GM19324 (cell line): ENCODE measurements around the gene SHF.
A peak's percentile ranks its signal among the peaks of the same experiment; 100 is the strongest.

Experiments
- ATAC-seq: cut with Tn5 transposase; IDR thresholded peaks from one replicate; pipeline ENCODE4 v1.9.1; 2021; ENCODE audit warnings: mild to moderate bottlenecking, moderate library complexity; ENCODE audit not compliant: unreplicated experiment, low FRiP score

The SHF gene

DNA sequence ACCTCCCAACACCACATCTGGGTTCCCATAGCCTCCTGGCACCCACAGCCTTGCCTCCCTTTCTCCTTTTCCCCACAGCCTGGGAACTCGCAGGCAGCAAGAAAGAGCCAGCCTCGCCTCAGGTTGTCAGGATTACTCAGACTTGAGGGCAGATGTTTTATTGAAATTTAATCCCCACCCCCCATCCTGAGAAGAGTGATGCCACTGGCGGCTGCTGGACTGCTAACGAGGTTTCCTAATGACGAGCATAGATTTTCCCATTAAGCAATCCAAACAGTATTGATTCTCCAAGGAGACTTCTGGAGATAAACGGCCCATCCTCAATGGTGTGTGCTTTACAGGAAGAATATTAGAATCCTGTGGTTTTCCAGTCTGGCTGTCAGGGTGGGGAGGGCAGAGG is 13.7 kb downstream of the SHF start:
- no peak for ATAC-seq

DNA sequence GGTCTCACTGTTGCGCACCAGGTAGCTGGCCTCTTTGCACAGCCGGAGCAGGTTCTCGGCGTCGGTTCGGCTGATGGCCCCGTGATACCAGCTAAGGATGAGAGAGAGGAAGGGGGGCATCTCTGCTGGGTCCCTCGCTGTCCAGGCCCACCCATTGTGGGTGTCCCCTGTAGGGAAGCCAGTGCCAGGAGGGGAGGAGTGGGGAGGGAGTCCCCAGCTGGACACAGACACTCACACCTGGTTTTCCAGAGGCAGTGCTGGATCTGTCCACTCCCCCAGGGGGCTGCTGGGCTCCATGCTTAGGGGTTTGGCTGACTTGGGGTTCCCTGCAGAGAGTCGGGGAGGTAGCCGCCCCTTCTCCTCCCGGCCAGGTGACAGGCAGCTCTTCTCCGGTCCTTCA is 15.9 kb downstream of the SHF start:
- ATAC-seq = no peak

GRCh38 chr15:45169608-45170480 is 17.9 kb downstream of the SHF start:
- no peak for ATAC-seq

- ATAC-seq = no peak
Measured at GRCh38 chr15:45168751-45169551, 18.8 kb downstream of the SHF start.

DNA sequence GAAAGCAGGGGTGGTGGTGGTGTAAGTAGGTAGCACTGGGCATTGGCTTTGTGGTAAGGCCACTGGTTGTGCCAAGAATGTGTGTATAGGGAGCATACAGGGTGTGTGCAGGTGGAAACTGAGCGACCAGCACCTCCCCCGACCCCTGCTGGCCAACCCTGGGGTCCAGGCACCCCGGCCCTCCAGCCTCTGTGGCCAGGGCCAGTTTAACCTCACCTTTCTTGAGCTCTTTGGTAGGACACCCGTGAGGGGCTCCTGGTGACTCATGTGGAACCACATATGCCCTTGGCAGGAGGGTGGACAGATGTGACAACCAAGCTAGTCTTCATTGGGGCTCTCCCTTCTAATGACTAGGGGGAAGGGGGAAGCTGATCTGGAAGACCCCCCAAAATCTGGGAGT is 19.5 kb downstream of the SHF start:
- no peak for ATAC-seq

DNA sequence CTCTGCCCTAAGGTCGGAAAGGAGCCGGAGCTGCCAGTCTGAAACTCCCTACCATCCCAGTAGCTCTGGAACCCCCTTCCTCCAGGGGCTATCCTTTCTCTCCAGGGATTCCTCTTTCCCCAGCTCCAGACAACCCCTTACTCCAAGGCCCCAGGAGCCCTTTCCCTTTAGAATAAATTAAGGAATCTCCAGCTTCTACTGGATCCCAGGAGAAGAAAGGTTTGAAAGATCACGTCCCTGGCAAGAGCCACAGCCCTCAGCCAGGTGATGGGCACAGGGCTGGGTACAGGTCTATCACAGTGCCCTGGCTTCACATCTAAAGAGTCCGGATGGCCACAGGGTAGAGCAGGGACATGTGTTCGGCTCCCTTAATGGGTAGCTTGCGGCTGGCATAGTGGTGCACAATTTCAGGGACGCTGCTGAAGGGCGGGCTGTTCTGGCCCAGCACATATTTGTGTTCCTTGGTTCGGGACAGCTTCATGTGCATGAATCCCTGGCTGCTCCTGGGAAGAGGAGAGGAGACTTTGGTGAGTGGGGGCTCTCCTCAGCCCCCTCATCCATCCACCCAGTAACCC is 20.0 kb downstream of the SHF start:
- ATAC-seq = no peak

DNA sequence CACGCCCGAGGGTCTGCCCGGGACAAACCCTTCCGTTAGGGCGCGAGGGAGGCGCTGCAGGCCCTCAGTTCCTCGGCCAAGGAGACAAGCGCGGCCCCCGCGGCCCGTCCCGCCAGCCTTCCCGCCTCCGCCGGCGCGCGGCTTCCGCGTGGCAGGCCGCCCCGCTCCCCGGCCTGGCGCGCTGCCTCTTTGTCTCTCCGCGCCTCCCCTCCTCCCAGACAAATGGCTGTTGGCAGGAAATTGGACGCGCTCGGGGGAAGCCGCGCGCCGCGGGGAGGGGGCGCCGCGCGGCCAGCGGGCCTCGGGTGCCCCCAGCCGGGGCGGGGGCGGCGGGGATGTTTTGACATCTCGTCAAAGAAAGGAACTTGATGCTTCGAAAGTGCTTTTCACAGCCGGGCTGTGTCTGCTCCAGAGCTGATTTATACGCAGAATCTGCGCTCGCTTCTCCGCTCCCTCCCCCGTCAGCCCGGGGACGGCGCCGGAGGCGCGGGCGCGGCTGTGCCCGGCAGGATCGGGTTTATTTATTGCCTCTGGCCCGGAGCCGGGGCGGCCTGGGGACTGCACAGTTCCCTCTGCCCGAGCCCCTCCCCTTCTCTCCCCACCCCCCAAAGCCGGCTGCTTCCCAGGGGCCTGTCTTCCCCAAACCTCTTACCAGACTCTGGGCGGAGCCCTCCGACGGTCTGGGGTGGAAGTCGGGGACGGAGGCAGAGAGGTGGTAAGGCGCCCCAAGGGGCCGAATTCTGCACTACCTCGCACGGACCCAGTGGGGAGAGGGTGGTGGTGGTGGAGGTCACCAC is 20.7 kb downstream of the SHF start:
- ATAC-seq = peak; percentile 86

GRCh38 chr15:45165536-45165935 is 22.2 kb downstream of the SHF start:
- no peak for ATAC-seq

- ATAC-seq = no peak
Measured at GRCh38 chr15:45164914-45165313, 22.9 kb downstream of the SHF start.

- ATAC-seq = no peak
Measured at GRCh38 chr15:45163508-45163856, 24.3 kb downstream of the SHF start.

- ATAC-seq = no peak
Measured at GRCh38 chr15:45162771-45163507, 24.8 kb downstream of the SHF start.

DNA sequence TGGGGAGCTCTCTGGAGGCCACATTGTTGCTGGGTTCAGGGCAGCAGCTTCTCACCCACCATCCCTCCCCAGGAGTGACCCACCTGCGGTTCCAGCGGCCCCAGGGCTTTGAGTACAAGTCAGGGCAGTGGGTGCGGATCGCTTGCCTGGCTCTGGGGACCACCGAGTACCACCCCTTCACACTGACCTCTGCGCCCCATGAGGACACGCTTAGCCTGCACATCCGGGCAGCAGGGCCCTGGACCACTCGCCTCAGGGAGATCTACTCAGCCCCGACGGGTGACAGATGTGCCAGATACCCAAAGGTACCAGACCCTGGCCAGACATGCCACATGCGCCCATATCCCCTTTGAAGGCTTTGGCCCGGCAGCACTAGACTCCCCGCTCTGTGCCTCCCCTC is 26.1 kb downstream of the SHF start:
- no peak for ATAC-seq

GRCh38 chr15:45157974-45158373 is 29.8 kb downstream of the SHF start:
- ATAC-seq = no peak

GRCh38 chr15:45156744-45157455 is 30.9 kb downstream of the SHF start:
- no peak for ATAC-seq

- no peak for ATAC-seq
Measured at GRCh38 chr15:45155739-45156138, 32.0 kb downstream of the SHF start.

DNA sequence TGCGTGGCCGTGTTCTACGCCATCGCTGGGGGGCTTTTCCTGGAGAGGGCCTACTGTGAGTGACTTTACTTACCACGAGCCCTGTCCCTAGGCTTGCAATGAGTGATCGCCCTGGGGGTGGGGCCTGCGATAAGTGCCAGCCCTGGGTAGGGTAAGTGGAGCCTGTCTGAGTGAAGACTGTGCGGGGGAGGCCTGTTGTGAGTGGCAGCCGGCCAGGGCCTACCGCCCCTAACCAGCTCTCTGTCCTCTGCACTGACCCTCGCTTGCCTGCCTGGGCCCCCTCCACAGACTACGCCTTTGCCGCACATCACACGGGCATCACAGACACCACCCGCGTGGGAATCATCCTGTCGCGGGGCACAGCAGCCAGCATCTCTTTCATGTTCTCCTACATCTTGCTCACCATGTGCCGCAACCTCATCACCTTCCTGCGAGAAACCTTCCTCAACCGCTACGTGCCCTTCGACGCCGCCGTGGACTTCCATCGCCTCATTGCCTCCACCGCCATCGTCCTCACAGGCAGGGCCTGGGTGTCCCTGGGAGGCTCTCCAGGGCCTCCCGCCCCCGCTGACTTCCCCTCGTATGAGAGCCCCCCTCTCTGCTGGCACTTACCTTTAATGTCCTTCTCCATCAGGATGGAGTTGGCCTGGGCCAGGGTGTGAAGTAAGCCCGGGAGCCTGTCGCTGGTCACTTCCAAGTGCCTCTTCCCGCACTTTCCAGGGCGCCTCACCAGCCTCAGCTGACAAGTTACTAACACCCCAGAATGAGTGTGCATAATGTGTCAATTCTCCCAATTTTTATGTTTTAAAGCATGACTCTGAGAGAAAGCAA is 35.6 kb downstream of the SHF start:
- no peak for ATAC-seq

- ATAC-seq = no peak
Measured at GRCh38 chr15:45150997-45151396, 36.8 kb downstream of the SHF start.

GRCh38 chr15:45150481-45150880 is 37.3 kb downstream of the SHF start:
- no peak for ATAC-seq

- ATAC-seq = no peak
Measured at GRCh38 chr15:45149060-45149459, 38.7 kb downstream of the SHF start.
